ENCODE results near the gene DERA. TPM values are rescaled to one million over a fixed set of nuclear protein-coding genes. Genes with fewer than 3 reads are reported as not detected.
A peak's percentile ranks its signal among the peaks of the same experiment; 100 is the strongest.

Gene DERA
- total RNA-seq, 1 donor from 2014 or later, result 39.3 TPM

- peak within 1 kb of the TSS; percentile 89 for H3K4me3 ChIP-seq (ENCODE audit: low read depth, low read length)
- no peak for TF ChIP-seq CTCF (IDR thresholded peaks at IDR 0.05; ENCODE audit: insufficient read depth, low read length, poor library complexity, severe bottlenecking)
- H3K36me3 ChIP-seq (ENCODE audit: control insufficient read depth, insufficient read depth, low read length), result no peaks in the 10 kb centered on the region
- DNase-seq (ENCODE audit: low read depth), result peak; percentile 93
- no peaks in the 10 kb centered on the region for H3K27me3 ChIP-seq (ENCODE audit: control insufficient read depth, insufficient read depth, low read length)
These were observed 28.8 kb upstream of the DERA start, which contains the start of gene STRAP for GRCh38 chr12:15882118-15882971. Gene STRAP (plus strand): TSS chr12:15882387. CDS start chr12:15882708, 321 bp downstream.

GRCh38 chr12:15883536-15883935, 27.6 kb upstream of the DERA start:
- no peak for TF ChIP-seq CTCF (IDR thresholded peaks at IDR 0.05; ENCODE audit: insufficient read depth, low read length, poor library complexity, severe bottlenecking)
- no peak for DNase-seq (ENCODE audit: low read depth)
- Histone ChIP-seq H3K36me3 (ENCODE audit: control insufficient read depth, insufficient read depth, low read length) (no peaks in the 10 kb centered on the region), H3K27me3 (ENCODE audit: control insufficient read depth, insufficient read depth, low read length) (no peaks in the 10 kb centered on the region), H3K4me3 (ENCODE audit: low read depth, low read length) (peak overlapping the region; percentile 89)

- DNase-seq (ENCODE audit: low read depth), result no peak
- Histone ChIP-seq H3K27me3 (ENCODE audit: control insufficient read depth, insufficient read depth, low read length) (no peaks in the 10 kb centered on the region), H3K4me3 (ENCODE audit: low read depth, low read length) (no peak overlapping the region), H3K36me3 (ENCODE audit: control insufficient read depth, insufficient read depth, low read length) (no peaks in the 10 kb centered on the region)
- TF ChIP-seq CTCF (IDR thresholded peaks at IDR 0.05; ENCODE audit: insufficient read depth, low read length, poor library complexity, severe bottlenecking), result no peak
These were observed 24.6 kb upstream of the DERA start for GRCh38 chr12:15886372-15887042.

GRCh38 chr12:15887043-15887817, 23.9 kb upstream of the DERA start:
- H3K36me3 ChIP-seq (ENCODE audit: control insufficient read depth, insufficient read depth, low read length), result no peaks in the 10 kb centered on the region
- H3K4me3 ChIP-seq (ENCODE audit: low read depth, low read length), result no peak overlapping the region
- no peak for TF ChIP-seq CTCF (IDR thresholded peaks at IDR 0.05; ENCODE audit: insufficient read depth, low read length, poor library complexity, severe bottlenecking)
- no peaks in the 10 kb centered on the region for H3K27me3 ChIP-seq (ENCODE audit: control insufficient read depth, insufficient read depth, low read length)
- no peak for DNase-seq (ENCODE audit: low read depth)

GRCh38 chr12:15892645-15893259, 18.4 kb upstream of the DERA start:
- Histone ChIP-seq H3K27me3 (ENCODE audit: control insufficient read depth, insufficient read depth, low read length) (no peaks in the 10 kb centered on the region), H3K36me3 (ENCODE audit: control insufficient read depth, insufficient read depth, low read length) (no peaks in the 10 kb centered on the region), H3K4me3 (ENCODE audit: low read depth, low read length) (no peak overlapping the region)
- no peak for DNase-seq (ENCODE audit: low read depth)
- no peak for TF ChIP-seq CTCF (IDR thresholded peaks at IDR 0.05; ENCODE audit: insufficient read depth, low read length, poor library complexity, severe bottlenecking)
